ENCODE measurements around the gene PAPPA. TPM values are rescaled to one million over a fixed set of nuclear protein-coding genes. Genes with fewer than 3 reads are reported as not detected.

Gene PAPPA
- total RNA-seq, 2 donors from 2014 or later, result 0.26 to 0.35 TPM

GRCh38 chr9:116187570-116188170, 34.1 kb downstream of the PAPPA start:
- Mint-ChIP-seq H3K36me3 (ENCODE audit: low read depth) (no peaks in the 10 kb centered on the region), H3K27me3 (no peaks in the 10 kb centered on the region), H3K4me3 (no peak overlapping the region), H3K9me3 (peaks cover 3% of the 10 kb centered on the region), H3K4me1 (no peaks in the 10 kb centered on the region), H3K27ac (no peak overlapping the region)
- no peak for ATAC-seq (replicated peaks)

GRCh38 chr9:116189683-116190082, 36.1 kb downstream of the PAPPA start:
- Mint-ChIP-seq H3K4me1 (no peaks in the 10 kb centered on the region), H3K27ac (no peak overlapping the region), H3K4me3 (no peak overlapping the region), H3K9me3 (peaks cover 2% of the 10 kb centered on the region), H3K36me3 (ENCODE audit: low read depth) (no peaks in the 10 kb centered on the region), H3K27me3 (no peaks in the 10 kb centered on the region)
- no peak for ATAC-seq (replicated peaks)

- H3K36me3 Mint-ChIP-seq (ENCODE audit: low read depth), result no peaks in the 10 kb centered on the region
- ATAC-seq (replicated peaks), result no peak
- no peak overlapping the region for H3K27ac Mint-ChIP-seq
- H3K4me3 Mint-ChIP-seq, result no peak overlapping the region
- no peaks in the 10 kb centered on the region for H3K9me3 Mint-ChIP-seq
- no peaks in the 10 kb centered on the region for H3K27me3 Mint-ChIP-seq
- no peaks in the 10 kb centered on the region for H3K4me1 Mint-ChIP-seq
Measured at GRCh38 chr9:116190637-116191396, 37.2 kb downstream of the PAPPA start.

GRCh38 chr9:116191576-116192415, 38.2 kb downstream of the PAPPA start:
- ATAC-seq (replicated peaks), result no peak
- H3K27me3 Mint-ChIP-seq, result no peaks in the 10 kb centered on the region
- H3K9me3 Mint-ChIP-seq, result no peaks in the 10 kb centered on the region
- no peak overlapping the region for H3K27ac Mint-ChIP-seq
- H3K4me1 Mint-ChIP-seq, result no peaks in the 10 kb centered on the region
- H3K36me3 Mint-ChIP-seq (ENCODE audit: low read depth), result no peaks in the 10 kb centered on the region
- no peak overlapping the region for H3K4me3 Mint-ChIP-seq

GRCh38 chr9:116193636-116194035, 40.0 kb downstream of the PAPPA start:
- H3K36me3 Mint-ChIP-seq (ENCODE audit: low read depth), result no peaks in the 10 kb centered on the region
- no peaks in the 10 kb centered on the region for H3K9me3 Mint-ChIP-seq
- no peaks in the 10 kb centered on the region for H3K4me1 Mint-ChIP-seq
- ATAC-seq (replicated peaks), result no peak
- H3K27me3 Mint-ChIP-seq, result no peaks in the 10 kb centered on the region
- no peak overlapping the region for H3K27ac Mint-ChIP-seq
- H3K4me3 Mint-ChIP-seq, result no peak overlapping the region

- Mint-ChIP-seq H3K4me3 (no peak overlapping the region), H3K4me1 (no peaks in the 10 kb centered on the region), H3K27me3 (peaks cover 7% of the 10 kb centered on the region), H3K36me3 (ENCODE audit: low read depth) (no peaks in the 10 kb centered on the region), H3K27ac (no peak overlapping the region), H3K9me3 (peaks cover 3% of the 10 kb centered on the region)
- ATAC-seq (replicated peaks), result no peak
Measured at GRCh38 chr9:116196806-116197205, 43.2 kb downstream of the PAPPA start.

- H3K4me3 Mint-ChIP-seq, result no peak overlapping the region
- no peak overlapping the region for H3K27ac Mint-ChIP-seq
- ATAC-seq (replicated peaks), result no peak
- no peaks in the 10 kb centered on the region for H3K4me1 Mint-ChIP-seq
- H3K27me3 Mint-ChIP-seq, result peaks cover 7% of the 10 kb centered on the region
- no peaks in the 10 kb centered on the region for H3K36me3 Mint-ChIP-seq (ENCODE audit: low read depth)
- H3K9me3 Mint-ChIP-seq, result peaks cover 3% of the 10 kb centered on the region
Measured at GRCh38 chr9:116198344-116198743, 44.8 kb downstream of the PAPPA start.

- Mint-ChIP-seq H3K36me3 (ENCODE audit: low read depth) (no peaks in the 10 kb centered on the region), H3K4me1 (no peaks in the 10 kb centered on the region)
- no peak for ATAC-seq (replicated peaks)
Measured at GRCh38 chr9:116202219-116202912, 48.8 kb downstream of the PAPPA start.

GRCh38 chr9:116204252-116204882, 50.8 kb downstream of the PAPPA start:
- peaks cover 14% of the 10 kb centered on the region for H3K27me3 Mint-ChIP-seq
- H3K9me3 Mint-ChIP-seq, result peaks cover 3% of the 10 kb centered on the region
- H3K36me3 Mint-ChIP-seq (ENCODE audit: low read depth), result no peaks in the 10 kb centered on the region
- ATAC-seq (replicated peaks), result no peak
- H3K4me1 Mint-ChIP-seq, result no peaks in the 10 kb centered on the region
- H3K27ac Mint-ChIP-seq, result no peak overlapping the region
- no peak overlapping the region for H3K4me3 Mint-ChIP-seq

More at GRCh38 chr9:116202219-116202912, 48.8 kb downstream of the PAPPA start:
- no peak overlapping the region for H3K27ac Mint-ChIP-seq
- peaks cover 3% of the 10 kb centered on the region for H3K9me3 Mint-ChIP-seq
- no peak overlapping the region for H3K4me3 Mint-ChIP-seq
- peaks cover 15% of the 10 kb centered on the region for H3K27me3 Mint-ChIP-seq

- no peak overlapping the region for H3K27ac Mint-ChIP-seq
- ATAC-seq (replicated peaks), result no peak
- no peaks in the 10 kb centered on the region for H3K4me1 Mint-ChIP-seq
- no peaks in the 10 kb centered on the region for H3K36me3 Mint-ChIP-seq (ENCODE audit: low read depth)
- H3K9me3 Mint-ChIP-seq, result no peaks in the 10 kb centered on the region
- peaks cover 10% of the 10 kb centered on the region for H3K27me3 Mint-ChIP-seq
- no peak overlapping the region for H3K4me3 Mint-ChIP-seq
Measured at GRCh38 chr9:116207371-116208111, 54.0 kb downstream of the PAPPA start.

GRCh38 chr9:116208417-116209232, 55.0 kb downstream of the PAPPA start:
- no peaks in the 10 kb centered on the region for H3K9me3 Mint-ChIP-seq
- no peak overlapping the region for H3K4me3 Mint-ChIP-seq
- H3K4me1 Mint-ChIP-seq, result no peaks in the 10 kb centered on the region
- peaks cover 9% of the 10 kb centered on the region for H3K27me3 Mint-ChIP-seq
- no peaks in the 10 kb centered on the region for H3K36me3 Mint-ChIP-seq (ENCODE audit: low read depth)
- no peak for ATAC-seq (replicated peaks)
- H3K27ac Mint-ChIP-seq, result no peak overlapping the region

GRCh38 chr9:116209414-116210116, 56.0 kb downstream of the PAPPA start:
- Mint-ChIP-seq H3K9me3 (no peaks in the 10 kb centered on the region), H3K36me3 (ENCODE audit: low read depth) (no peaks in the 10 kb centered on the region), H3K4me1 (no peaks in the 10 kb centered on the region), H3K4me3 (no peak overlapping the region), H3K27ac (no peak overlapping the region), H3K27me3 (peaks cover 7% of the 10 kb centered on the region)
- ATAC-seq (replicated peaks), result no peak
